T-helper 1 cell treated with Interleukin-12 subunit alpha and Interleukin-12 subunit beta and Interleukin-4 antibody, amounts not matched to agents 30 ng/mL and 1 ng/mL, for 36 hours (primary cell): ENCODE data around the gene NMS. TPM values are rescaled to one million over a fixed set of nuclear protein-coding genes. Genes with fewer than 3 reads are reported as not detected.

ENCODE experiments used
- intact Hi-C: fragments of 100-400 bp; cut with micrococcal nuclease; formaldehyde crosslinking; loops from one replicate; pipeline ENCODE4 v1.15.1; 2024
- total RNA-seq: library from RNA; stranded (reverse); gene quantifications from 2 replicates; pipeline ENCODE4 v1.2.3, GENCODE V29; 2022

Gene NMS
- total RNA-seq, 1 donor from 2014 or later: not detected

DNA sequence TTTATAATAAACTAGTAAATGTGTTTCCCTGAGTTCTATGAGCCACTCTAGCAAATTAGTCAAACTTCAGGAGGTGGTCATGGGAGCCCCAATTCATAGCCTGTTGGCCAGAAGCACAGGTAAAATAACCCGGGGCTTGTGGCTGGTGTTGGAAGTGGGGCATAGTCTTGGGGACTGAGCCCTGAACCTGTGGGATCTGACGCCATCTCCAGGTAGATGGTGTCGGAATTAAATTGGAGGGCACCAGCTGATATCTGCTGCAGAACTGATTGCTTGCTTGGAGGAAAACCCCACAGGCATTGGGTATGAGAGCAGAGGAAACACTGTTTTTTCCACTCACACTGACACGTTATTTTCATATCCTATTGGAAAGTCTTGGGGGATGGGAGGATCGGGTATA, 14.1 kb downstream of the NMS start:
- intact Hi-C loops: no loop called here

DNA sequence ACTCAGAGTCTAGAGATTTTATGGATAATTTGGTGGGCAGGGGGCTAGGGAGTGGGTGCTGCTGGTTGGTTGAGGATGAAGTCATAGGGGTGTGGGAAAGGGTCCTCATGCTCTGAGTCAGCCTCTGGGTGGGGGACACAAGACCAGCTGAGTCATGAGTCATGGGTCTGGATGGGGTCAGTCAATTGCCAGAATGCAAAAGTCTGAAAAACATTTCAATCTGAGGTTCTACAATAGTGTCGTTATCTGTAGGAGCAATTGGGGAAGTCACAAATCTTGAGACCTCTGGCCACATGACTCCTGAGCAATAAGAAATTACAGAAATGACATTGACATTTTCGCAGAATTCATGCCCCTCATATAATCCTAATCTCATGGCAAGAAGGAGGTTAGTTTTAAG, 15.1 kb downstream of the NMS start:
- intact Hi-C loops: no loop called here

DNA sequence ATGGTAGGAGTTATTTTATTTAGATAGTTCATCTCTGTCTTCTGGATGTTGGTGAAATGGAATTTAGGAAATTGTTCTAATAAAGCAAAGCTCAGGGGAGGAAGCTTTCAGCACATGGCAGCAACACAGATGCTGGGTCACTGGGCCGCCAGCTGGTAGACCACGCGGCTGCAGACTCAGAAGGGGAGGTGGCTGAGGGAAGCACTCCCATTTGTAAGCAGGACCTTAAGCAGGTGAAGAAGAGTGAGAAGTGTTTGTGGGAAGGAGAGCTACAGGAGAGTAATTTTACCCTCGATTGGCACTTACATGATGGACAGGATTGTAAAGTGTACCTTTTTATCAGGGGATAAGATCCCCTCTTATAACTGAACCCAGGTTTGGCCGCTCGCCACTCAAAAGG, 24.4 kb downstream of the NMS start:
- intact Hi-C loops: no loop called here

DNA sequence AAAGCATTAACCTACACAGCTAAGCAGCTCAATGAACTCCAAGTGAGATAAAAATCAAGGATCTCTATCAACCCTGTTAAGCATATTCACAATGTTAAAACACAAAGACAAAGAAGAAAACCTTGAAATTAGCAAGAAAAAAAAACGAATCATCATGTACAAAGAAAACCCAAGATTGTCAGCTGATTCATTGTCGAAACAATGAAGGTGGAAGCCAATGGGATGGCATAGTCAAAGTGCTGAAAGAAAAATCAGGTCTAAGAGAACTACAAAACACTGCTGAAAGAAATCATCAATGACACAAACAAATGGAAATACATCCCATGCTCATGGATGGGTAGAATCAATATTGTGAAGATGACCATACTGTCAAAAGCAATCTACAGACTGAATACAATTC, 32.5 kb downstream of the NMS start:
- intact Hi-C loops: no loop called here

DNA sequence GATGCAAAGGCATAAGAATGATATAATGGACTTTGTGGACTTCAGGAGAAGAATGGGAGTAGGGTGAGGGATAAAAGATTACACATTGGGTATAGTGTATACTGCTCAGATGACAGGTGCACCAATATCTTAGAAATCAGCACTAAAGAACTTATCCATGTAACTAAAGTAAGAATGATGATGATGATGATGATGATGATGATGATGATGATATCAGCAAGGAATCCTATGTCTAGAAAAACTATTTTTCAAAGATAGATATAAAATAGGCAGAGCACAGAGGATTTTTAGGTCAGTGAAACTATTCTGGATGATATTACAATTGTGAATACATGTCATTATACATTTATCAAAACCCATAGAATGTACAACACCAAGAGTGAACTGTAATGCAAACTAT, 34.3 kb downstream of the NMS start:
- intact Hi-C loops: no loop called here

DNA sequence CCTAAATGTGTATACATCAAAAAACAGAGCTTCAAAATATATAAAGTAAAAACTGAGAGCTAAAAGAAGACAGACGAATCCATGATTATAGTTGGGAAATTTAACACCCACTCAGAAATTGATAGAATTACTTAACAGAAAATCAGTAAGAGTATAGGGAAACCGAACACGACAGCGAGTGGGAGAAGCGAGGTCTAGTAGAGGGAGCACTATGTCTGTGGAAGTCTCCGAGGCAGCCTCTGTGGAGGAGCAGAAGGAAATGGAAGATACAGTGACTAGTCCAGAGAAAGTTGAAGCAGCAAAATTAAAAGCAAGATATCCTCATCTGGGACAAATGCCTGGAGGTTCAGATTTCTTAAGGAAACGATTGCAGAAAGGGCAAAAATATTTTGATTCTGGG, 38.8 kb downstream of the NMS start:
- intact Hi-C loops: no loop called here

DNA sequence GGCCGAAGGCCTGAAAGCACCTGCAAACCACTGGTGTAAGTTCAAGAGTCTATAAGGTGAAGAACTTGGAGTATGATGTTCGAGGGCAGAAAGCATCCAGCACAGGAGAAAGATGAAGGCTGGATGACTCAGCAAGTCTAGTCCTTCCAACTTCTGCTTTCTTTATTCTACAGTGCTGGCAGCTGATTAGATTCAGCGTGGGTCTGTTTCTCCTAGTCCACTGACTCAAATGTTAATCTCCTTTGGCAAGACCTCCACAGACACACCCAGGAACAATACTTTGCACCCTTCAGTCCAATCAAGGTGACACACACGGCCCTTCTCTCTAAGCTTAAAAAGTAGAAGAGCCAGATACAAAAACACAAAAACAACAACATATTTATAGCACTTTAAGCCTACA, 43.4 kb downstream of the NMS start:
- intact Hi-C loops: no loop called here

DNA sequence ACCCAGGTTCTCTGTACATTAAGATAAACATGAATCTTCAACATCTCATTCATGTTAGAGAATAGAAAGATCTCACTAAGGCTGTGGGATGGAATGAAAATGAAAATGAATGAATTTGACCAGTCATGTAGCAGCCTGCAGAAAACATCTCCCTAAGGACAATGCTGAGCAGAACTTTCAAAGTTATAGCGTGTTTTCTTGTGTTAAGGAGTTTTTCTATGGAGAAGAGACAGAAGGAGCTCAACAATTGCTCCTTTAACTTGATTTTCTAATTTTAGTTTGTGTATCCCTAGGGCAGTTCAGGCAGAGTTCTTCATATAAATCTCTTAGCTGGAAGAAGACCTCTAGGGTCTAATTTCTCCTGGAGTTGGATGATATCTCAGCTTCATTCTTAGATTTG, 47.3 kb downstream of the NMS start:
- intact Hi-C loops: no loop called here

DNA sequence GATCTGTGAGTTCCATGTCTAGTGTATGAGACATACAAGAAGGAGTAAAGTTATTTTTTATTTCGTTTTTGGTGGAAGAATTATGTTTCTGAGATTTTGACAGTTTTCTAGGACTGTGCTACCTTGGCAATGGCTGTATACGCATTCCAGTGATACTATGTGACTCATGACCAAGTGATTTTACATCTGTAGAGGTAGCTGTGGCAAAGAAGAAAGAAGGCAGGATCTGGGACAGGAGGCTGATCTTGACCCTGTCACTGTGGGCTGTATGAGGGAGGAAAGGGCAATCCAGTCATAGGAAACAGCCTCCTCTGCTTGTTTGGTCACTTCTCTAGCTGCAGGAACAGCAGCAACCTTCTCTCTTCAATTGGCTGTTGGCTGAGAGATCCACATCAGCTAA, 48.5 kb downstream of the NMS start:
- intact Hi-C loops: no loop called here

DNA sequence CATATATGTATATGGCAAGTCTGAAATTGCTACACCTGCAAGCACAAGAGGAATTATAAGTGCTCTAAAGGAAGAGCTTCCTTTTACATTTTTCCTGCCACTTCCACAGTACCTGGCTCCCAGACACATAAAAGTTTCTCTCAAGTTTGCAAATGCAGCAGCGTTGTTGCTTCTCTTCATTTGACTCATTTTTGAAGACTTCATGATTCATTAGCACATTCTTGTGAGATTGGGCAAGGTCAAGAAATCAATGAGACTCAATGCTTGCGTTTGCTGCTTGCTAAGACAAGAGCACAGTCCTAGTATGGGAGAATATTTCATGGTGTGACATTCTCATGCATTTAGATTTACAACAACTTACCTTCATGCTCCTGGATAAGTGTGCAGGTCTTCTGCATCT, 49.9 kb downstream of the NMS start:
- intact Hi-C loops: no loop called here

DNA sequence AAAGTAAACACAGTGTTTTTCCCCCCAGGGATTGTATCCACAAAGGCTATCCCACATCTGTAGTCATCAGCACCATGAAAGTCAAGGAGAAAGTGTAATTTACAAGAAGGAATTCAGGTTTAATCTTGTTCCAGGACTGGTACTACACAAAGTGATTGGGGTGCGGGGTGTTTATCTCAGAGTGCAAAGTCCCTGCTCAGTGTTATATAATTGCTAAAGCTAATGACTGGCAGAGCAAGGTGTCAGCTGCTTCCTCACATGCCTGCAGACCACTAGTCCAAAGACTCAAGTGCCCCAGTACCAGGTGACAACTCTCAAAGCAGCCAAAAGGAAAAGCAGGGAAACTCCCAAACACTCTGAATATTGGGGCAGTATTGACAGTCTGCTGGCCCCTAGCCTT, 52.1 kb downstream of the NMS start:
- intact Hi-C loops: no loop called here

DNA sequence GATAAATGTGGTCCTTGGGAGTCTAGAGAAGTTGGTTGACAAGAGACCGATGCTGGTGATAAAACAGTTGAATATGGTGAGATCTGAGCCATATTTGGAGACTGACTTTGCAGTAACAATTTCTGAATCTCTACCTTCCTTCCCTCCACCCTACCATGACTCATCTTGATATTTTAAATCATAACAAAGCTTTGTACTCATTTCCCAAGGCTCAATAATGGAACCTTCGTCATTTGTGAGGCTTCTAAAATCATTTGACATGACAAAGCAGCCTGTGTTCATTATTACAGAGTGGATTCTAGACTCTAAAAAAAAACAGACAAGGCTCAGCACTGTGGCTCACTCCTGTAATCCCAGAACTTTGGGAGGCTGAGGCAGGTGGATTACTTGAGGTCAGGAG, 54.0 kb downstream of the NMS start:
- intact Hi-C loops: no loop called here

DNA sequence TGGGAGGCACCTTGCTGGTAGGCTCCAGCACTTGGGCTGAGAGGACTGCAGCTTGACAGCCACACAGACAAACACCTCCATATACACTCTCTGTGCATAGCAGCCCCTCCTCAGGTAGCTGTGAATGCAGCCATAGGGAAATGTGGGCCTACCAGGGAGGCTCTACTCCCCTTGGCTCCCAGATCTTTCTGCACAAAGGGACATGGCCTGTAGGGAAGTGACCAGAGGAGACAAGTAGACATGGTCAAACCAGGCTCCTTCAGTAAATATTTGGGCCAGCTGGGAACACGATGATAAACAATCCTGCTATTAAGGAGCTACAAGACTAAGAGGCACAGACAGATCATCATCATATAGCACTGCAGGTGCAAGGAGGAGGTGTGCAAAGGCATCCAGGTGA, 56.6 kb downstream of the NMS start:
- intact Hi-C loops: no loop called here

DNA sequence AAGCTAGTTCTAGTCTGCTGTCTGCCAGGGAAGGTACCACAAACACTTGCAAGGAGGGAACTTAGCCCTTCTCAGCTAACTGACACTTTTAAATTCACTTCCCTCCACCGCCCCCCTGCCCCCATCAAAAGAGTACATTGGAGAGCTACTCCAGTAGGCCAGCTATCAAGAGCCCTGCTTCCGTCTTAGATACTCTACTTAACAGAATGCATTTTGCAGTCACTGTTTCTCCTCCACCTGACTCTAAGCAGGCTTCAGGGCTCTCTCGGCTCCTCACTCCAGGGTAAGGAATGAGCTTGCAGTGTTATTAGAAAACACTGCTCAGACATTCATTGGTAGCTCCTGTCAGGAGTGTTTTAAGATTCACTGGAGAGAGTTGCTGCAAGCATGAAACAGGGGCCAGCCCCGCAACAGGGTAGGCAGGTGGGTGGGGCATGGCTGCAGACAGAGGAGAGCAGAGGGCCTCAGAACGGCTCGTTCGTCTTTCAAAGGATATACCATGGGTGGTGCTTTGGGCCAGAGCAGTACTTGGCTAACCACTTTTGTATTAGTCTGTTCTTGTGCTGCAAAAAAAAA, 57.2 kb downstream of the NMS start:
- intact Hi-C loops: no loop called here

DNA sequence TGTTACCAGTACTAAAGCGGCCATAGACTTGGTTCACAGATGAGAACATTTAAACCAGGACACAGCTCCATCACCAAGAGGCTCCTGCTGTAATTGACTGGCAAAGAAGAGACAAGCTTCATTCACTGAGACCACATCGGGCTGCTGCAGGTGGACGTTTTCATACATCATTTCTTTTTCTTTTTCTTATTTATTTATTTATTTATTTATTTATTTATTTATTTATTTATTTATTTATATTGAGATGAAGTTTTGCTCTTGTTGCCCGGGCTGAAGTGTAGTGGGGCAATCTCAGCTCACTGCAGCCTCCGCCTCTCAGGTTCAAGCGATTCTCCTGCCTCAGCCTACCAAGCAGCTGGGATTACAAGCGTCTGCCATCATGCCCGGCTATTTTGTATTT, 58.9 kb downstream of the NMS start:
- intact Hi-C loops: no loop called here

DNA sequence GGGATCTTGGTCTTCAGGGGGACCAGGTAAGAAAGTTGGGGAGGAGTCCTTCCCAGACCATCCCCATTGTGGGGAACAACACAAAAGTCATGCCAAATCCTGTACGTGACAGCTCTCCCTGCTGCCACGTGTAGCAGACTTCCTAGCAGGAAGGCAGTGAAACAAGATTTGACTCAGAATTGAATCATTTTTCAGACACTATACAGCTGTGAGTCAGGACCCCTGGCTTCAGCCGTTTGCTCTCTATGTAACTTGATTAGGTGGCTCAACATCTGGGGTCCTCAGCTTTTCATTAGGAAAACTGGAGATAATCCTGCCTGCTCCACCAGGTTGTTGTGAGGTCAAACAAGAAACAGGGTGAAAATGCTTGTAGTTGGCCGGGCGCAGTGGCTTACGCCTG, 59.6 kb downstream of the NMS start:
- intact Hi-C loops: no loop called here

Other genes with a start within 250 kb of the NMS start
- gene LONRF2, start 148.0 kb upstream of the NMS start, total RNA-seq: 0.54 and 0.56 TPM in 2 replicates
- 4.2 TPM in 2 replicates for gene CHST10, start 52.8 kb upstream of the NMS start, total RNA-seq
- gene PDCL3, start 92.5 kb downstream of the NMS start, total RNA-seq: 35.0 and 35.3 TPM in 2 replicates